Measurements from ENCODE around the gene NEMP1. TPM values are rescaled to one million over a fixed set of nuclear protein-coding genes. Genes with fewer than 3 reads are reported as not detected.

NEMP1 gene
- total and polyA plus RNA-seq, 2 of the 8 experiments (the other 6 are each of a cell fraction or from before 2014, with no cell fraction given), result 30.1 to 43.2 TPM

DNA sequence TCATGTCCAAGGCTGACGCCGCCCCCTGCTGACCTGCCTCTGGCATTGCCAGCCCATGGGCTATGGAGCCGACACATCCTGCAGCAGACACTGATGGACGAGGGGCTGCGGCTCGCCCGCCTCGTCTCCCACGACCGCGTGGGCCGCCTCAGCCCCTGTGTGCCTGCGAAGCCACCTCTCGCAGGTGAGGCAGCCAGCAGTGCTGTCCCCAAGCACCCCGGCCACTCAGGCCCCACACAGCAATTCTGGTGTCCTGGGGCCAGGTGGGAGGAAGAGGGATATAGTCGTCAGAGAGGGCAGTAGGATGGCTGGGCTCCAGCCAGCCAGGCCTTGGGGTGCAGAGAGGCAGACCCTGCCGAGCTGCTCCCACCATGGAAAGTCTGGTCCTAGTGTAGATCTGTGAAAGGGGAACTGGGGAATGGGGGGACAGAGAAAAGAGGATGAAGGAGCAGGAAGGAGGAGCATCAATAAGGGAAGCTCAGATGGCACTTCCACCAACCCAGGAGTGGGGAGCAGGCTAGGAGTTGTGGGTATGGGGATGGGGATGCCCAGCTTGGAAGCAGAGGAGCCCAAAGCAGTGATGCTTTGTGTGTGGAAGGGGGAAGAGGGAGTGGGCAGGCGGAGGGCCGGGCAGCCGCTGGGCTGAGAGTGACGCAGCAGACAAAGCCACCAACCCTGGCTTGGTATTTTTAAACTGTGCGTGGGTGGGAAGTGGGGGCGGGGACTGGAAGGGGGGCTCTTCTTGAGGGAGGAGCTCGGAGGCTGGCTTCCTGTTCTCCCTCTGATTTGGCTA, 15.0 kb upstream of the NEMP1 start (continued):
- TF ChIP-seq, protein P1, sequence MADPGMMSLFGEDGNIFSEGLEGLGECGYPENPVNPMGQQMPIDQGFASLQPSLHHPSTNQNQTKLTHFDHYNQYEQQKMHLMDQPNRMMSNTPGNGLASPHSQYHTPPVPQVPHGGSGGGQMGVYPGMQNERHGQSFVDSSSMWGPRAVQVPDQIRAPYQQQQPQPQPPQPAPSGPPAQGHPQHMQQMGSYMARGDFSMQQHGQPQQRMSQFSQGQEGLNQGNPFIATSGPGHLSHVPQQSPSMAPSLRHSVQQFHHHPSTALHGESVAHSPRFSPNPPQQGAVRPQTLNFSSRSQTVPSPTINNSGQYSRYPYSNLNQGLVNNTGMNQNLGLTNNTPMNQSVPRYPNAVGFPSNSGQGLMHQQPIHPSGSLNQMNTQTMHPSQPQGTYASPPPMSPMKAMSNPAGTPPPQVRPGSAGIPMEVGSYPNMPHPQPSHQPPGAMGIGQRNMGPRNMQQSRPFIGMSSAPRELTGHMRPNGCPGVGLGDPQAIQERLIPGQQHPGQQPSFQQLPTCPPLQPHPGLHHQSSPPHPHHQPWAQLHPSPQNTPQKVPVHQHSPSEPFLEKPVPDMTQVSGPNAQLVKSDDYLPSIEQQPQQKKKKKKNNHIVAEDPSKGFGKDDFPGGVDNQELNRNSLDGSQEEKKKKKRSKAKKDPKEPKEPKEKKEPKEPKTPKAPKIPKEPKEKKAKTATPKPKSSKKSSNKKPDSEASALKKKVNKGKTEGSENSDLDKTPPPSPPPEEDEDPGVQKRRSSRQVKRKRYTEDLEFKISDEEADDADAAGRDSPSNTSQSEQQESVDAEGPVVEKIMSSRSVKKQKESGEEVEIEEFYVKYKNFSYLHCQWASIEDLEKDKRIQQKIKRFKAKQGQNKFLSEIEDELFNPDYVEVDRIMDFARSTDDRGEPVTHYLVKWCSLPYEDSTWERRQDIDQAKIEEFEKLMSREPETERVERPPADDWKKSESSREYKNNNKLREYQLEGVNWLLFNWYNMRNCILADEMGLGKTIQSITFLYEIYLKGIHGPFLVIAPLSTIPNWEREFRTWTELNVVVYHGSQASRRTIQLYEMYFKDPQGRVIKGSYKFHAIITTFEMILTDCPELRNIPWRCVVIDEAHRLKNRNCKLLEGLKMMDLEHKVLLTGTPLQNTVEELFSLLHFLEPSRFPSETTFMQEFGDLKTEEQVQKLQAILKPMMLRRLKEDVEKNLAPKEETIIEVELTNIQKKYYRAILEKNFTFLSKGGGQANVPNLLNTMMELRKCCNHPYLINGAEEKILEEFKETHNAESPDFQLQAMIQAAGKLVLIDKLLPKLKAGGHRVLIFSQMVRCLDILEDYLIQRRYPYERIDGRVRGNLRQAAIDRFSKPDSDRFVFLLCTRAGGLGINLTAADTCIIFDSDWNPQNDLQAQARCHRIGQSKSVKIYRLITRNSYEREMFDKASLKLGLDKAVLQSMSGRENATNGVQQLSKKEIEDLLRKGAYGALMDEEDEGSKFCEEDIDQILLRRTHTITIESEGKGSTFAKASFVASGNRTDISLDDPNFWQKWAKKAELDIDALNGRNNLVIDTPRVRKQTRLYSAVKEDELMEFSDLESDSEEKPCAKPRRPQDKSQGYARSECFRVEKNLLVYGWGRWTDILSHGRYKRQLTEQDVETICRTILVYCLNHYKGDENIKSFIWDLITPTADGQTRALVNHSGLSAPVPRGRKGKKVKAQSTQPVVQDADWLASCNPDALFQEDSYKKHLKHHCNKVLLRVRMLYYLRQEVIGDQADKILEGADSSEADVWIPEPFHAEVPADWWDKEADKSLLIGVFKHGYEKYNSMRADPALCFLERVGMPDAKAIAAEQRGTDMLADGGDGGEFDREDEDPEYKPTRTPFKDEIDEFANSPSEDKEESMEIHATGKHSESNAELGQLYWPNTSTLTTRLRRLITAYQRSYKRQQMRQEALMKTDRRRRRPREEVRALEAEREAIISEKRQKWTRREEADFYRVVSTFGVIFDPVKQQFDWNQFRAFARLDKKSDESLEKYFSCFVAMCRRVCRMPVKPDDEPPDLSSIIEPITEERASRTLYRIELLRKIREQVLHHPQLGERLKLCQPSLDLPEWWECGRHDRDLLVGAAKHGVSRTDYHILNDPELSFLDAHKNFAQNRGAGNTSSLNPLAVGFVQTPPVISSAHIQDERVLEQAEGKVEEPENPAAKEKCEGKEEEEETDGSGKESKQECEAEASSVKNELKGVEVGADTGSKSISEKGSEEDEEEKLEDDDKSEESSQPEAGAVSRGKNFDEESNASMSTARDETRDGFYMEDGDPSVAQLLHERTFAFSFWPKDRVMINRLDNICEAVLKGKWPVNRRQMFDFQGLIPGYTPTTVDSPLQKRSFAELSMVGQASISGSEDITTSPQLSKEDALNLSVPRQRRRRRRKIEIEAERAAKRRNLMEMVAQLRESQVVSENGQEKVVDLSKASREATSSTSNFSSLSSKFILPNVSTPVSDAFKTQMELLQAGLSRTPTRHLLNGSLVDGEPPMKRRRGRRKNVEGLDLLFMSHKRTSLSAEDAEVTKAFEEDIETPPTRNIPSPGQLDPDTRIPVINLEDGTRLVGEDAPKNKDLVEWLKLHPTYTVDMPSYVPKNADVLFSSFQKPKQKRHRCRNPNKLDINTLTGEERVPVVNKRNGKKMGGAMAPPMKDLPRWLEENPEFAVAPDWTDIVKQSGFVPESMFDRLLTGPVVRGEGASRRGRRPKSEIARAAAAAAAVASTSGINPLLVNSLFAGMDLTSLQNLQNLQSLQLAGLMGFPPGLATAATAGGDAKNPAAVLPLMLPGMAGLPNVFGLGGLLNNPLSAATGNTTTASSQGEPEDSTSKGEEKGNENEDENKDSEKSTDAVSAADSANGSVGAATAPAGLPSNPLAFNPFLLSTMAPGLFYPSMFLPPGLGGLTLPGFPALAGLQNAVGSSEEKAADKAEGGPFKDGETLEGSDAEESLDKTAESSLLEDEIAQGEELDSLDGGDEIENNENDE (IDR thresholded peaks at IDR 0.05; ENCODE audit: insufficient replicate concordance, low read length), result no peak
- TF ChIP-seq RNF2 (IDR thresholded peaks at IDR 0.05; ENCODE audit: borderline replicate concordance, low read depth, low read length, missing control alignments, poor library complexity, severe bottlenecking), result no peak
- no peak for TF ChIP-seq POLR2A (IDR thresholded peaks at IDR 0.05; ENCODE audit: control extremely low read depth in 1 of 2, low read depth in 2 of 2, low read length in 2 of 2)
- no peak for TF ChIP-seq SAP30 (IDR thresholded peaks at IDR 0.05; ENCODE audit: insufficient read depth, insufficient replicate concordance, low read length)
- TF ChIP-seq FOSL1 (IDR thresholded peaks at IDR 0.05; ENCODE audit: insufficient read depth, low read depth, low read length), result no peak
- no peak for TF ChIP-seq CHD1 (IDR thresholded peaks at IDR 0.05; ENCODE audit: low read depth, low read length)
- TF ChIP-seq BACH1 (IDR thresholded peaks at IDR 0.05; ENCODE audit: low read length), result 0 out of 2 replicates have a peak, but pooled peaks have one; percentile 37
- no peak for TF ChIP-seq ATF2 (IDR thresholded peaks at IDR 0.05; ENCODE audit: low read length)
